GM12878 (cell line): ENCODE results near the gene CNN3.

ENCODE experiments used
- CTCF ChIP-seq, 3 experiments: IDR thresholded peaks in 2 of 3; conservative IDR thresholded peaks in 1 of 3; 2 replicates each; pipeline ENCODE4 v1.5.1; 2011; ENCODE audit warnings: low read depth in 3 of 3, low read length in 3 of 3, mild to moderate bottlenecking in 3 of 3, control low read depth in 2 of 3, moderate library complexity in 2 of 3, inconsistent platforms in 1 of 3, mixed read lengths in 1 of 3; ENCODE audit not compliant: control insufficient read depth in 2 of 3, insufficient read depth in 1 of 3; ENCODE audit errors: extremely low read depth in 1 of 3
- EZH2 ChIP-seq: IDR thresholded peaks from 2 replicates; pipeline ENCODE4 v1.6.1; 2012; ENCODE audit warnings: low read depth, mild to moderate bottlenecking, control low read depth, inconsistent platforms, low read length, borderline replicate concordance; ENCODE audit not compliant: control insufficient read depth
- FOS ChIP-seq: IDR thresholded peaks from 3 replicates; pipeline ENCODE4 v1.6.1; 2011; ENCODE audit warnings: borderline replicate concordance; ENCODE audit not compliant: insufficient read length; ENCODE audit errors: extremely low read depth
- FOXK2 ChIP-seq: fragments of 450-650 bp; IDR thresholded peaks from 2 replicates; pipeline ENCODE4 v1.6.1; 2017; ENCODE audit warnings: mild to moderate bottlenecking, moderate library complexity
- HDAC6 ChIP-seq: fragments of 200-600 bp; sonication (generic); IDR thresholded peaks from one replicate; pipeline ENCODE4 v1.8.0; 2017; ENCODE audit warnings: antibody characterized with exemption; ENCODE audit not compliant: unreplicated experiment
- POLR2A ChIP-seq: IDR thresholded peaks from 2 replicates; pipeline ENCODE4 v1.6.1; 2011; ENCODE audit warnings: low read depth, mild to moderate bottlenecking, low read length
- SMC3 ChIP-seq: IDR thresholded peaks from 2 replicates; pipeline ENCODE4 v1.6.1; 2011; ENCODE audit warnings: low read length, improper control_type of control experiment, borderline replicate concordance
- STAT3 ChIP-seq: IDR thresholded peaks from 2 replicates; pipeline ENCODE4 v1.6.1; 2011; ENCODE audit warnings: low read depth, low read length, improper control_type of control experiment
- USF2 ChIP-seq: IDR thresholded peaks from 2 replicates; pipeline ENCODE4 v1.6.1; 2011; ENCODE audit warnings: low read depth, low read length, improper control_type of control experiment, borderline replicate concordance
- YY1 ChIP-seq: IDR thresholded peaks from 2 replicates; pipeline ENCODE4 v1.6.1; 2011; ENCODE audit warnings: low read depth, mild to moderate bottlenecking, low read length
- ZNF274 ChIP-seq: IDR thresholded peaks from one replicate; pipeline ENCODE4 v1.8.0; 2011; ENCODE audit not compliant: insufficient read length, insufficient read depth
- ZSCAN29 ChIP-seq: fragments of 450-650 bp; IDR thresholded peaks from 2 replicates; pipeline ENCODE4 v1.6.1; 2017; ENCODE audit warnings: mild to moderate bottlenecking, moderate library complexity

GRCh38 chr1:94884106-94884505 is 42.8 kb downstream of the CNN3 start:
- TF ChIP-seq STAT3 (no peak), EZH2 (no peak), ZSCAN29 (no peak), HDAC6 (no peak), CTCF (IDR thresholded peaks at IDR 0.05 in 2 of 3, conservative IDR thresholded peaks at IDR 0.05 in 1 of 3; ENCODE audit: control insufficient read depth in 2 of 3, extremely low read depth in 1 of 3, insufficient read depth in 1 of 3, low read depth in 3 of 3, low read length in 3 of 3) (no peak), POLR2A (no peak), FOXK2 (no peak), FOS (no peak), SMC3 (no peak), YY1 (no peak), ZNF274 (no peak), USF2 (no peak)
